Esophagus muscularis mucosa (tissue), 4 donors: ENCODE measurements around the gene THRB.

Experiments used
- CTCF ChIP-seq, 3 experiments: fragments of 200-600 bp in 2 of 3; fragments of 450-650 bp in 1 of 3; sonication (generic) in 2 of 3; IDR thresholded peaks; one replicate each; pipeline ENCODE4 v1.5.1; 2017 to 2019; ENCODE audit warnings: antibody characterized with exemption in 3 of 3, mild to moderate bottlenecking in 2 of 3, moderate library complexity in 1 of 3
- EP300 ChIP-seq: sonication (generic); formaldehyde crosslinking; IDR thresholded peaks from one replicate; pipeline ENCODE4 v1.6.1; 2017; ENCODE audit warnings: antibody characterized with exemption
- POLR2A ChIP-seq: fragments of 450-650 bp; IDR thresholded peaks from one replicate; pipeline ENCODE4 v1.6.1; 2017; ENCODE audit warnings: antibody characterized with exemption, moderate library complexity, mild to moderate bottlenecking, low read depth

- TF ChIP-seq POLR2A (no peak), CTCF (IDR thresholded peaks at IDR 0.05) (no peak), EP300 (no peak)
These were observed 240.0 kb downstream of the THRB start for GRCh38 chr3:24254649-24255048.
